H9 (cell line): ENCODE results near the gene NECAB3. TPM values are rescaled to one million over a fixed set of nuclear protein-coding genes. Genes with fewer than 3 reads are reported as not detected.

Experiments
- DNase-seq: peaks from one replicate; pipeline ENCODE4 v3.0.0-alpha.2; 2017
- H2AFZ ChIP-seq: one replicate; pipeline ENCODE4 v1.6.1; 2013; ENCODE audit warnings: mild to moderate bottlenecking, low read length, control low read depth, moderate library complexity
- H2AK5ac ChIP-seq: 2 replicates; pipeline ENCODE4 v1.6.1; 2013; ENCODE audit warnings: low read length, control low read depth, mixed read lengths; ENCODE audit not compliant: insufficient read length
- H2BK120ac ChIP-seq: one replicate; pipeline ENCODE4 v1.6.1; 2013; ENCODE audit warnings: low read depth, mild to moderate bottlenecking, low read length, control low read depth, inconsistent platforms; ENCODE audit not compliant: poor library complexity, severe bottlenecking
- H2BK12ac ChIP-seq: 2 replicates; pipeline ENCODE4 v1.6.1; 2013; ENCODE audit warnings: low read length, control low read depth, mixed read lengths, low read depth; ENCODE audit not compliant: insufficient read length
- H2BK15ac ChIP-seq: 2 replicates; pipeline ENCODE4 v1.6.1; 2013; ENCODE audit warnings: low read depth, low read length, control low read depth
- H2BK20ac ChIP-seq: one replicate; pipeline ENCODE4 v1.6.1; 2013; ENCODE audit warnings: low read depth, mild to moderate bottlenecking, low read length, control low read depth, inconsistent platforms; ENCODE audit not compliant: poor library complexity, severe bottlenecking
- H2BK5ac ChIP-seq: 2 replicates; pipeline ENCODE4 v1.6.1; 2013; ENCODE audit warnings: low read length, control low read depth, mixed read lengths; ENCODE audit not compliant: insufficient read length
- H3K14ac ChIP-seq: 2 replicates; pipeline ENCODE4 v1.6.1; 2013; ENCODE audit warnings: low read length, control low read depth; ENCODE audit not compliant: insufficient read depth
- H3K18ac ChIP-seq: 2 replicates; pipeline ENCODE4 v1.6.1; 2013; ENCODE audit warnings: low read depth, mild to moderate bottlenecking, mixed read lengths, low read length, control low read depth; ENCODE audit not compliant: insufficient read length
- H3K23ac ChIP-seq: 2 replicates; pipeline ENCODE4 v1.6.1; 2013; ENCODE audit warnings: low read length, control low read depth, mixed read lengths, low read depth; ENCODE audit not compliant: insufficient read length
- H3K23me2 ChIP-seq: 2 replicates; pipeline ENCODE4 v1.6.1; 2013; ENCODE audit warnings: low read depth, mild to moderate bottlenecking, mixed read lengths, low read length, control low read depth; ENCODE audit not compliant: insufficient read length, poor library complexity, severe bottlenecking
- H3K27ac ChIP-seq: 2 replicates; pipeline ENCODE4 v1.5.1; 2013; ENCODE audit warnings: low read length, control low read depth, mixed read lengths, low read depth; ENCODE audit not compliant: insufficient read length
- H3K27me3 ChIP-seq: 2 replicates; pipeline ENCODE4 v1.6.1; 2013; ENCODE audit warnings: low read length, control low read depth, inconsistent platforms; ENCODE audit not compliant: insufficient read depth
- H3K4ac ChIP-seq: 2 replicates; pipeline ENCODE4 v1.6.1; 2013; ENCODE audit warnings: low read depth, mild to moderate bottlenecking, control low read depth, inconsistent platforms, low read length, moderate library complexity
- H3K4me1 ChIP-seq: 2 replicates; pipeline ENCODE4 v1.6.1; 2013; ENCODE audit warnings: low read length, control low read depth, inconsistent platforms; ENCODE audit not compliant: insufficient read depth
- H3K4me2 ChIP-seq: 2 replicates; pipeline ENCODE4 v1.6.1; 2013; ENCODE audit warnings: low read length, control low read depth, mixed read lengths; ENCODE audit not compliant: insufficient read length, insufficient read depth
- H3K56ac ChIP-seq: 2 replicates; pipeline ENCODE4 v1.6.1; 2013; ENCODE audit warnings: low read depth, mild to moderate bottlenecking, mixed read lengths, low read length, control low read depth; ENCODE audit not compliant: insufficient read length
- H3K79me1 ChIP-seq: 2 replicates; pipeline ENCODE4 v1.6.1; 2013; ENCODE audit warnings: low read depth, mild to moderate bottlenecking, moderate library complexity, low read length, control low read depth, inconsistent platforms; ENCODE audit not compliant: insufficient read depth, poor library complexity, severe bottlenecking
- H3K79me2 ChIP-seq: 2 replicates; pipeline ENCODE4 v1.6.1; 2013; ENCODE audit warnings: low read length, control low read depth, inconsistent platforms; ENCODE audit not compliant: insufficient read depth
- H3K9ac ChIP-seq: 2 replicates; pipeline ENCODE4 v1.6.1; 2013; ENCODE audit warnings: low read length, control low read depth, mixed read lengths; ENCODE audit not compliant: insufficient read length; ENCODE audit errors: extremely low read depth
- H3K9me3 ChIP-seq: one replicate; pipeline ENCODE4 v1.6.1; 2013; ENCODE audit warnings: low read depth, low read length, inconsistent platforms; ENCODE audit not compliant: control insufficient read depth
- H3T11ph ChIP-seq: one replicate; pipeline ENCODE4 v1.6.1; 2013; ENCODE audit warnings: mild to moderate bottlenecking, low read length, control low read depth, inconsistent platforms
- H4K20me1 ChIP-seq: one replicate; pipeline ENCODE4 v1.6.1; 2013; ENCODE audit not compliant: control insufficient read depth, insufficient read length, insufficient read depth
- H4K5ac ChIP-seq: 2 replicates; pipeline ENCODE4 v1.6.1; 2013; ENCODE audit warnings: low read depth, mild to moderate bottlenecking, mixed read lengths, low read length, control low read depth; ENCODE audit not compliant: insufficient read length
- H4K8ac ChIP-seq: replicated peaks from 2 replicates; pipeline ENCODE4 v1.6.1; 2013; ENCODE audit warnings: low read length, control low read depth, mixed read lengths, low read depth; ENCODE audit not compliant: insufficient read length
- H4K91ac ChIP-seq: 2 replicates; pipeline ENCODE4 v1.6.1; 2013; ENCODE audit warnings: low read depth, mild to moderate bottlenecking, moderate library complexity, mixed read lengths, low read length, control low read depth; ENCODE audit not compliant: insufficient read length
- H3K27ac Mint-ChIP-seq, 3 experiments: 2 replicates in 2 of 3; 3 replicates in 1 of 3; pipeline ENCODE4 v1.8.0; 2020 to 2021; ENCODE audit warnings: mixed read lengths in 3 of 3, mild to moderate bottlenecking in 1 of 3, moderate library complexity in 1 of 3
- H3K27me3 Mint-ChIP-seq: 2 replicates; pipeline ENCODE4 v1.8.0; 2021; ENCODE audit warnings: low read depth, mild to moderate bottlenecking, moderate library complexity, mixed read lengths
- H3K36me3 Mint-ChIP-seq, 3 experiments: 2 replicates in 2 of 3; 3 replicates in 1 of 3; pipeline ENCODE4 v1.8.0; 2020 to 2021; ENCODE audit warnings: low read depth in 3 of 3, mixed read lengths in 3 of 3; ENCODE audit not compliant: insufficient read depth in 1 of 3
- H3K4me1 Mint-ChIP-seq, 2 experiments: 2 replicates each; pipeline ENCODE4 v1.8.0; 2020; ENCODE audit warnings: mixed read lengths in 2 of 2
- H3K4me3 Mint-ChIP-seq, 2 experiments: 2 replicates in 1 of 2; 3 replicates in 1 of 2; pipeline ENCODE4 v1.8.0; 2020 to 2021; ENCODE audit warnings: mild to moderate bottlenecking in 2 of 2, mixed read lengths in 2 of 2, moderate library complexity in 1 of 2
- H3K9me3 Mint-ChIP-seq, 2 experiments: 2 replicates in 1 of 2; 3 replicates in 1 of 2; pipeline ENCODE4 v1.8.0; 2020; ENCODE audit warnings: mild to moderate bottlenecking in 2 of 2, mixed read lengths in 2 of 2, moderate library complexity in 1 of 2
- WGBS: extraction: QIAGEN DNeasy Blood & Tissue Kit; methylation state at CpG from one replicate; pipeline ENCODE4 v1.1.7; 2013; ENCODE audit warnings: missing lambda C conversion rate, low lambda C conversion rate, mixed read lengths; ENCODE audit not compliant: insufficient read length; ENCODE audit errors: extremely low coverage; 5-methylcytosine and 5-hydroxymethylcytosine counted together
- total RNA-seq: library from RNA; stranded (reverse); gene quantifications from 2 replicates; pipeline ENCODE4 v1.2.1, GENCODE V29; 2021
- TF ChIP-seq, protein P1 (sequence below): fragments of 200-600 bp; sonication (generic); conservative IDR thresholded peaks from 3 replicates; pipeline ENCODE4 v1.8.0; 2021; ENCODE audit warnings: antibody characterized with exemption, mild to moderate bottlenecking

NECAB3 gene
- total RNA-seq, 1 experiment from 2014 or later = 57.7 TPM

DNA sequence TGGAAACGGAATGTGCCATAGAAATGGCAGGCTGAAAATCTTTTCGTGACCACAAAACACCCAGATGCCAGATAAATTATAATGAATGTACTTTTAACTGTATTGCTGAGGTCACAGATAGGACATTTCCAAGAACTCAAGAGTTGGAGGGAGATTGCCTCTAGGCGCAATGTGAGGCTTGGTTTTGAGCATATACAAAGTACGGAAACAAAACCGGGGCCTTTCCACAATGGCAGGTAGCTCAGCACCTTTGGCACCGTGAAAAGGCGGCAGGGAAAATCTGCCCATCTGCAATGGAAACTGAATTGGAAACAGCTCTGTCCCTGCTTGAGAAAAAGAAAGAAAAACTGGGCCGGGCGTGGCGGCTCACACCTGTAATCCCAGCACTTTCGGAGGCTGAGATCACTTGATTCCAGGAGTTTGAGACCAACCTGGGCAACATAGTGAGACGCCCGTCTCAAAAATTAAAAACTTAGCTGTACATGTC, 22.6 kb downstream of the NECAB3 start:
- TF ChIP-seq, protein P1, sequence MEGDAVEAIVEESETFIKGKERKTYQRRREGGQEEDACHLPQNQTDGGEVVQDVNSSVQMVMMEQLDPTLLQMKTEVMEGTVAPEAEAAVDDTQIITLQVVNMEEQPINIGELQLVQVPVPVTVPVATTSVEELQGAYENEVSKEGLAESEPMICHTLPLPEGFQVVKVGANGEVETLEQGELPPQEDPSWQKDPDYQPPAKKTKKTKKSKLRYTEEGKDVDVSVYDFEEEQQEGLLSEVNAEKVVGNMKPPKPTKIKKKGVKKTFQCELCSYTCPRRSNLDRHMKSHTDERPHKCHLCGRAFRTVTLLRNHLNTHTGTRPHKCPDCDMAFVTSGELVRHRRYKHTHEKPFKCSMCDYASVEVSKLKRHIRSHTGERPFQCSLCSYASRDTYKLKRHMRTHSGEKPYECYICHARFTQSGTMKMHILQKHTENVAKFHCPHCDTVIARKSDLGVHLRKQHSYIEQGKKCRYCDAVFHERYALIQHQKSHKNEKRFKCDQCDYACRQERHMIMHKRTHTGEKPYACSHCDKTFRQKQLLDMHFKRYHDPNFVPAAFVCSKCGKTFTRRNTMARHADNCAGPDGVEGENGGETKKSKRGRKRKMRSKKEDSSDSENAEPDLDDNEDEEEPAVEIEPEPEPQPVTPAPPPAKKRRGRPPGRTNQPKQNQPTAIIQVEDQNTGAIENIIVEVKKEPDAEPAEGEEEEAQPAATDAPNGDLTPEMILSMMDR = no peak
- Histone ChIP-seq H2BK5ac (no peak overlapping the region), H2BK20ac (no peak overlapping the region), H4K8ac (no peak overlapping the region), H2AK5ac (no peak overlapping the region), H3K4me2 (no peak overlapping the region), H3K14ac (no peak overlapping the region), H3K27me3 (no peaks in the 10 kb centered on the region), H3K4ac (no peak overlapping the region), H3T11ph (no peak overlapping the region), H3K18ac (no peak overlapping the region), H2BK15ac (no peak overlapping the region), H4K5ac (no peak overlapping the region), H3K23ac (no peak overlapping the region), H4K91ac (no peak overlapping the region), H3K9ac (no peak overlapping the region), H2AFZ (no peak overlapping the region), H3K79me1 (no peaks in the 10 kb centered on the region), H3K9me3 (no peaks in the 10 kb centered on the region), H2BK120ac (no peak overlapping the region), H3K27ac (no peak overlapping the region), H2BK12ac (no peak overlapping the region), H3K79me2 (no peaks in the 10 kb centered on the region), H3K4me1 (no peaks in the 10 kb centered on the region), H4K20me1 (no peaks in the 10 kb centered on the region), H3K23me2 (no peaks in the 10 kb centered on the region), H3K56ac (no peak overlapping the region)
- Mint-ChIP-seq H3K27me3 (no peaks in the 10 kb centered on the region; the same call in 1 of the 2 replicates), H3K4me3 (no peak overlapping the region; a peak in 1 of 5 replicates), H3K27ac (peak overlapping the region in 1 of 3 experiments; percentile 21; a peak in 1 of 7 replicates), H3K9me3 (no peaks in the 10 kb centered on the region; a peak in 1 of 5 replicates), H3K36me3 (peaks cover 0 to 8% (median 0%) of the 10 kb centered on the region in 3 experiments; a peak in 3 of 7 replicates), H3K4me1 (peaks cover 31 to 35% of the 10 kb centered on the region in 2 experiments)
- no CpG with 5 or more reads among the region's 13 CpGs for WGBS
- DNase-seq = no peak
